Calu3 (cell line): ENCODE measurements around the gene CIB2. TPM values are rescaled to one million over a fixed set of nuclear protein-coding genes. Genes with fewer than 3 reads are reported as not detected.
A peak's percentile ranks its signal among the peaks of the same experiment; 100 is the strongest.

Source experiments
- BruUV-seq: library from RNA; stranded (reverse); fragments of 400-500 nt; replicated peaks from 2 replicates; lab custom pipeline; 2021; lab: Mats Ljungman, UMichigan
- CTCF ChIA-PET: fragments of 300-600 bp; sonication (Branson Sonifier 250); formaldehyde crosslinking; loops from one replicate; lab custom pipeline; 2022; ENCODE audit warnings: antibody characterized with exemption; lab: Charles Lee
- DNase-seq: peaks from one replicate; pipeline ENCODE4 v3.0.0; 2022
- H3K27ac Mint-ChIP-seq: one replicate; pipeline ENCODE4 v1.8.0; 2022; ENCODE audit warnings: mixed read lengths; ENCODE audit not compliant: unreplicated experiment
- H3K27me3 Mint-ChIP-seq: one replicate; pipeline ENCODE4 v1.8.0; 2022; ENCODE audit warnings: mixed read lengths; ENCODE audit not compliant: unreplicated experiment
- H3K36me3 Mint-ChIP-seq: one replicate; pipeline ENCODE4 v1.8.0; 2022; ENCODE audit warnings: mild to moderate bottlenecking, moderate library complexity, mixed read lengths; ENCODE audit not compliant: insufficient read depth, unreplicated experiment
- H3K4me1 Mint-ChIP-seq: one replicate; pipeline ENCODE4 v1.8.0; 2022; ENCODE audit warnings: mild to moderate bottlenecking, low read depth, mixed read lengths; ENCODE audit not compliant: unreplicated experiment
- H3K4me3 Mint-ChIP-seq: one replicate; pipeline ENCODE4 v1.8.0; 2022; ENCODE audit warnings: mild to moderate bottlenecking, low read depth, moderate library complexity, mixed read lengths; ENCODE audit not compliant: unreplicated experiment
- H3K9me3 Mint-ChIP-seq: one replicate; pipeline ENCODE4 v1.8.0; 2022; ENCODE audit warnings: low read depth, mixed read lengths; ENCODE audit not compliant: unreplicated experiment
- CTCF ChIP-seq: fragments of 200-600 bp; IDR thresholded peaks from one replicate; pipeline ENCODE4 v1.8.0; 2022; ENCODE audit warnings: antibody characterized with exemption; ENCODE audit not compliant: unreplicated experiment
- intact Hi-C: fragments of 100-400 bp; cut with micrococcal nuclease; formaldehyde crosslinking; loops from one replicate; pipeline ENCODE4 v1.10.0; 2022; ENCODE audit not compliant: unreplicated experiment
- total RNA-seq: library from RNA; stranded (reverse); gene quantifications from 2 replicates; pipeline ENCODE4 v1.2.3, GENCODE V29; 2022

Gene CIB2
- total RNA-seq, 1 experiment from 2014 or later = 15.7 TPM

- peak; percentile 100 for DNase-seq
- CTCF ChIA-PET = interaction anchor here (0.5 to 2.1 kb wide), 12 partner anchors 9 to 713 kb away, joined by 3 to 9 read pairs (median 4); no protein-coding TSS in a partner anchor
- H3K9me3 Mint-ChIP-seq = no peaks in the 10 kb centered on the region
- peaks cover 33% of the 10 kb centered on the region for H3K36me3 Mint-ChIP-seq
- peaks cover 18% of the 10 kb centered on the region for H3K4me1 Mint-ChIP-seq
- intact Hi-C loops = loop anchor here (2.0 kb wide), 1 partner anchor 14 kb away; no protein-coding TSS in a partner anchor
- no peaks in the 10 kb centered on the region for H3K27me3 Mint-ChIP-seq
- peak within 1 kb of the TSS; percentile 55 for H3K27ac Mint-ChIP-seq
- no TSS peak for BruUV-seq
- TF ChIP-seq CTCF = no peak
- H3K4me3 Mint-ChIP-seq = peak within 1 kb of the TSS; percentile 92
Observed at GRCh38 chr15:78149068-78149804, 18.0 kb upstream of the CIB2 start, which contains the start of gene IDH3A. TSS of gene IDH3A (plus strand) at chr15:78149362. CDS start at chr15:78149404, 42 bp downstream.

GRCh38 chr15:78148392-78149067 is 17.3 kb upstream of the CIB2 start:
- no peak for TF ChIP-seq CTCF
- intact Hi-C loops = loop anchor here (2.0 kb wide), 1 partner anchor 14 kb away; no protein-coding TSS in a partner anchor
- peaks cover 33% of the 10 kb centered on the region for H3K36me3 Mint-ChIP-seq
- CTCF ChIA-PET = interaction anchor here (0.5 to 2.1 kb wide), 11 partner anchors 9 to 712 kb away, joined by 3 to 9 read pairs (median 4); partner anchors contain the start of gene CIB2
- BruUV-seq = TSS peak; percentile 95
- H3K27ac Mint-ChIP-seq = peak overlapping the region; percentile 55
- peak overlapping the region; percentile 92 for H3K4me3 Mint-ChIP-seq
- H3K27me3 Mint-ChIP-seq = no peaks in the 10 kb centered on the region
- H3K4me1 Mint-ChIP-seq = peaks cover 18% of the 10 kb centered on the region
- no peak for DNase-seq
- no peaks in the 10 kb centered on the region for H3K9me3 Mint-ChIP-seq

GRCh38 chr15:78147566-78147965 is 16.3 kb upstream of the CIB2 start:
- intact Hi-C loops = no loop called here
- peaks cover 33% of the 10 kb centered on the region for H3K36me3 Mint-ChIP-seq
- no peak for TF ChIP-seq CTCF
- peak overlapping the region; percentile 6 for H3K27ac Mint-ChIP-seq
- no peaks in the 10 kb centered on the region for H3K27me3 Mint-ChIP-seq
- DNase-seq = no peak
- no TSS peak for BruUV-seq
- H3K4me1 Mint-ChIP-seq = peaks cover 18% of the 10 kb centered on the region
- H3K9me3 Mint-ChIP-seq = no peaks in the 10 kb centered on the region
- CTCF ChIA-PET = interaction anchor here (1.4 kb wide), 1 partner anchor 17 kb away, joined by 6 read pairs; the partner anchor contains the start of gene CIB2
- H3K4me3 Mint-ChIP-seq = peak overlapping the region; percentile 92

GRCh38 chr15:78146425-78147154 is 15.3 kb upstream of the CIB2 start:
- no peaks in the 10 kb centered on the region for H3K27me3 Mint-ChIP-seq
- H3K27ac Mint-ChIP-seq = no peak overlapping the region
- no peak for TF ChIP-seq CTCF
- no peaks in the 10 kb centered on the region for H3K9me3 Mint-ChIP-seq
- peaks cover 33% of the 10 kb centered on the region for H3K36me3 Mint-ChIP-seq
- DNase-seq = no peak
- H3K4me1 Mint-ChIP-seq = peaks cover 18% of the 10 kb centered on the region
- no TSS peak for BruUV-seq
- CTCF ChIA-PET = no interaction called here
- no peak overlapping the region for H3K4me3 Mint-ChIP-seq
- intact Hi-C loops = no loop called here
